K562 (cell line): ENCODE measurements around the gene PCDH9.

Source experiments
- HMBOX1 ChIP-seq: sonication (generic); IDR thresholded peaks from 2 replicates; pipeline ENCODE4 v1.6.1; 2016
- POLR2AphosphoS5 ChIP-seq: IDR thresholded peaks from 2 replicates; pipeline ENCODE4 v1.6.1; 2011; ENCODE audit warnings: mild to moderate bottlenecking, low read depth, low read length, moderate library complexity; ENCODE audit not compliant: control insufficient read depth, insufficient read depth

- TF ChIP-seq HMBOX1 (no peak), POLR2AphosphoS5 (no peak)
These were observed 11.0 kb downstream of the PCDH9 start for GRCh38 chr13:67219113-67219512.
